Memory B cell (primary cell): ENCODE data around the gene TRMT1.
A peak's percentile ranks its signal among the peaks of the same experiment; 100 is the strongest.

Experiments
- ATAC-seq: fragments of 150-1000 bp; cut with Tn5 transposase; 2 replicates; pipeline ENCODE4 v1.10.0; 2021; ENCODE audit warnings: low read depth, mild to moderate bottlenecking, moderate library complexity
- DNase-seq, 2 donors: peaks; one replicate each; pipeline ENCODE4 v3.0.0; 2022; ENCODE audit warnings: low spot score in 2 of 2
- H3K27ac Mint-ChIP-seq: one replicate; pipeline ENCODE4 v1.8.0; 2022; ENCODE audit warnings: mild to moderate bottlenecking, moderate library complexity, mixed read lengths
- H3K27me3 Mint-ChIP-seq: one replicate; pipeline ENCODE4 v1.8.0; 2022; ENCODE audit warnings: mixed read lengths
- H3K36me3 Mint-ChIP-seq: one replicate; pipeline ENCODE4 v1.8.0; 2022; ENCODE audit warnings: mild to moderate bottlenecking, mixed read lengths
- H3K4me1 Mint-ChIP-seq: one replicate; pipeline ENCODE4 v1.8.0; 2022; ENCODE audit warnings: mixed read lengths
- H3K4me3 Mint-ChIP-seq: one replicate; pipeline ENCODE4 v1.8.0; 2022; ENCODE audit warnings: mild to moderate bottlenecking, moderate library complexity, mixed read lengths
- H3K9me3 Mint-ChIP-seq: one replicate; pipeline ENCODE4 v1.8.0; 2022; ENCODE audit warnings: mixed read lengths

The TRMT1 gene

GRCh38 chr19:13122275-13122878, 5.8 kb upstream of the TRMT1 start:
- Mint-ChIP-seq H3K36me3 (no peaks in the 10 kb centered on the region), H3K4me1 (peaks cover 26% of the 10 kb centered on the region), H3K9me3 (no peaks in the 10 kb centered on the region), H3K27ac (peak overlapping the region; percentile 19), H3K4me3 (peak overlapping the region; percentile 15), H3K27me3 (no peaks in the 10 kb centered on the region)
- no peak for ATAC-seq
- no peak for DNase-seq

GRCh38 chr19:13121551-13122274, 5.2 kb upstream of the TRMT1 start:
- DNase-seq (no peak), ATAC-seq (no peak)
- peak overlapping the region; percentile 15 for H3K4me3 Mint-ChIP-seq
- peak overlapping the region; percentile 19 for H3K27ac Mint-ChIP-seq
- no peaks in the 10 kb centered on the region for H3K27me3 Mint-ChIP-seq
- H3K9me3 Mint-ChIP-seq = no peaks in the 10 kb centered on the region
- H3K36me3 Mint-ChIP-seq = no peaks in the 10 kb centered on the region
- H3K4me1 Mint-ChIP-seq = peaks cover 27% of the 10 kb centered on the region

GRCh38 chr19:13120817-13121216, 4.3 kb upstream of the TRMT1 start:
- H3K4me1 Mint-ChIP-seq = peaks cover 30% of the 10 kb centered on the region
- no peaks in the 10 kb centered on the region for H3K27me3 Mint-ChIP-seq
- ATAC-seq (no peak), DNase-seq (no peak)
- no peak overlapping the region for H3K27ac Mint-ChIP-seq
- H3K36me3 Mint-ChIP-seq = no peaks in the 10 kb centered on the region
- H3K4me3 Mint-ChIP-seq = no peak overlapping the region
- H3K9me3 Mint-ChIP-seq = no peaks in the 10 kb centered on the region

GRCh38 chr19:13120031-13120430, 3.5 kb upstream of the TRMT1 start:
- peaks cover 33% of the 10 kb centered on the region for H3K4me1 Mint-ChIP-seq
- H3K9me3 Mint-ChIP-seq = no peaks in the 10 kb centered on the region
- no peak overlapping the region for H3K27ac Mint-ChIP-seq
- ATAC-seq = no peak
- no peak for DNase-seq
- H3K36me3 Mint-ChIP-seq = peaks cover 2% of the 10 kb centered on the region
- no peaks in the 10 kb centered on the region for H3K27me3 Mint-ChIP-seq
- peak overlapping the region; percentile 35 for H3K4me3 Mint-ChIP-seq

GRCh38 chr19:13119627-13120026, 3.1 kb upstream of the TRMT1 start:
- peak overlapping the region; percentile 85 for H3K4me3 Mint-ChIP-seq
- H3K4me1 Mint-ChIP-seq = peaks cover 33% of the 10 kb centered on the region
- peak overlapping the region; percentile 55 for H3K27ac Mint-ChIP-seq
- ATAC-seq (no peak), DNase-seq (no peak)
- no peaks in the 10 kb centered on the region for H3K27me3 Mint-ChIP-seq
- no peaks in the 10 kb centered on the region for H3K9me3 Mint-ChIP-seq
- peaks cover 2% of the 10 kb centered on the region for H3K36me3 Mint-ChIP-seq

- DNase-seq (peak in 1 of 2 donors; percentile 24), ATAC-seq (no peak)
- Mint-ChIP-seq H3K27me3 (no peaks in the 10 kb centered on the region), H3K9me3 (no peaks in the 10 kb centered on the region), H3K27ac (peak overlapping the region; percentile 55), H3K4me1 (peaks cover 33% of the 10 kb centered on the region), H3K4me3 (peak overlapping the region; percentile 85), H3K36me3 (peaks cover 2% of the 10 kb centered on the region)
These were observed 2.1 kb upstream of the TRMT1 start for GRCh38 chr19:13118424-13119193.

- peak within 1 kb of the TSS; percentile 92 for H3K4me3 Mint-ChIP-seq
- H3K4me1 Mint-ChIP-seq = peaks cover 30% of the 10 kb centered on the region
- no peaks in the 10 kb centered on the region for H3K27me3 Mint-ChIP-seq
- H3K36me3 Mint-ChIP-seq = peaks cover 2% of the 10 kb centered on the region
- DNase-seq (peak; percentile 89 to 90), ATAC-seq (peak; percentile 79)
- peak within 1 kb of the TSS; percentile 87 for H3K27ac Mint-ChIP-seq
- no peaks in the 10 kb centered on the region for H3K9me3 Mint-ChIP-seq
These were observed 1.4 kb upstream of the TRMT1 start, which contains the start of gene NACC1 for GRCh38 chr19:13117772-13118423. Gene NACC1, plus strand, starts transcription at chr19:13118264. Its CDS starts 16,944 bp downstream, at chr19:13135208.

- no peaks in the 10 kb centered on the region for H3K27me3 Mint-ChIP-seq
- peak overlapping the region; percentile 87 for H3K27ac Mint-ChIP-seq
- peak; percentile 8 for ATAC-seq
- DNase-seq = peak in 1 of 2 donors; percentile 16
- peaks cover 2% of the 10 kb centered on the region for H3K36me3 Mint-ChIP-seq
- no peaks in the 10 kb centered on the region for H3K9me3 Mint-ChIP-seq
- peak overlapping the region; percentile 92 for H3K4me3 Mint-ChIP-seq
- peaks cover 28% of the 10 kb centered on the region for H3K4me1 Mint-ChIP-seq
These were observed 734 bp upstream of the TRMT1 start for GRCh38 chr19:13117176-13117771.

- DNase-seq (no peak), ATAC-seq (no peak)
- Mint-ChIP-seq H3K9me3 (no peaks in the 10 kb centered on the region), H3K36me3 (peaks cover 2% of the 10 kb centered on the region), H3K27ac (peak overlapping the region; percentile 87), H3K4me3 (peak overlapping the region; percentile 92), H3K27me3 (no peaks in the 10 kb centered on the region), H3K4me1 (peaks cover 22% of the 10 kb centered on the region)
These were observed 631 bp downstream of the TRMT1 start for GRCh38 chr19:13115936-13116281.

GRCh38 chr19:13112555-13112954, 4.0 kb downstream of the TRMT1 start:
- no peaks in the 10 kb centered on the region for H3K9me3 Mint-ChIP-seq
- ATAC-seq = no peak
- no peaks in the 10 kb centered on the region for H3K27me3 Mint-ChIP-seq
- no peak overlapping the region for H3K27ac Mint-ChIP-seq
- H3K4me3 Mint-ChIP-seq = no peak overlapping the region
- H3K36me3 Mint-ChIP-seq = peaks cover 6% of the 10 kb centered on the region
- peaks cover 9% of the 10 kb centered on the region for H3K4me1 Mint-ChIP-seq
- no peak for DNase-seq

- peaks cover 5% of the 10 kb centered on the region for H3K36me3 Mint-ChIP-seq
- H3K27me3 Mint-ChIP-seq = no peaks in the 10 kb centered on the region
- no peak for DNase-seq
- no peak overlapping the region for H3K4me3 Mint-ChIP-seq
- no peaks in the 10 kb centered on the region for H3K9me3 Mint-ChIP-seq
- peaks cover 13% of the 10 kb centered on the region for H3K4me1 Mint-ChIP-seq
- no peak for ATAC-seq
- H3K27ac Mint-ChIP-seq = no peak overlapping the region
These were observed 6.4 kb downstream of the TRMT1 start for GRCh38 chr19:13110099-13110610.

GRCh38 chr19:13109361-13110098, 7.0 kb downstream of the TRMT1 start:
- Mint-ChIP-seq H3K27ac (no peak overlapping the region), H3K9me3 (no peaks in the 10 kb centered on the region), H3K4me3 (no peak overlapping the region), H3K4me1 (peaks cover 16% of the 10 kb centered on the region), H3K27me3 (no peaks in the 10 kb centered on the region), H3K36me3 (peaks cover 5% of the 10 kb centered on the region)
- ATAC-seq (no peak), DNase-seq (no peak)
